CD8-positive, alpha-beta memory T cell (primary cell): ENCODE results near the gene TOX2. TPM values are rescaled to one million over a fixed set of nuclear protein-coding genes. Genes with fewer than 3 reads are reported as not detected.

Experiments
- CTCF ChIA-PET: fragments of 350-600 bp; sonication (Branson Sonifier 250); formaldehyde crosslinking; loops from one replicate; lab custom pipeline; 2021; ENCODE audit warnings: antibody characterized with exemption; lab: Charles Lee
- POLR2A ChIA-PET: fragments of 350-600 bp; sonication (Branson Sonifier 250); formaldehyde crosslinking; loops from one replicate; lab custom pipeline; 2021; ENCODE audit warnings: antibody characterized with exemption; lab: Charles Lee
- DNase-seq, 5 donors: peaks; one replicate each; pipeline versions ENCODE4 v3.0.0 to v3.0.0-alpha.2; 2020 to 2022; ENCODE audit warnings: mixed read lengths in 1 of 5
- H3K27ac ChIP-seq: one replicate; pipeline ENCODE4 v1.7.0; 2013; ENCODE audit warnings: low read depth, mild to moderate bottlenecking, low read length, moderate library complexity
- H3K27me3 ChIP-seq: 2 replicates; pipeline ENCODE4 v1.7.0; 2013; ENCODE audit warnings: low read length, mild to moderate bottlenecking; ENCODE audit not compliant: insufficient read depth, poor library complexity, severe bottlenecking
- H3K36me3 ChIP-seq: 2 replicates; pipeline ENCODE4 v1.7.0; 2013; ENCODE audit warnings: mild to moderate bottlenecking, low read length, moderate library complexity; ENCODE audit not compliant: insufficient read depth
- H3K4me1 ChIP-seq: 2 replicates; pipeline ENCODE4 v1.7.0; 2013; ENCODE audit warnings: mild to moderate bottlenecking, low read length, moderate library complexity; ENCODE audit not compliant: insufficient read depth
- H3K4me3 ChIP-seq: 2 replicates; pipeline ENCODE4 v1.7.0; 2013; ENCODE audit warnings: mild to moderate bottlenecking, low read length
- H3K9me3 ChIP-seq: 2 replicates; pipeline ENCODE4 v1.7.0; 2013; ENCODE audit warnings: mild to moderate bottlenecking, low read length
- H3K27ac Mint-ChIP-seq, 8 donors: one replicate each; pipeline ENCODE4 v1.8.0; 2020 to 2021; ENCODE audit warnings: mixed read lengths in 8 of 8, mild to moderate bottlenecking in 6 of 8, inconsistent platforms in 3 of 8, moderate library complexity in 3 of 8
- H3K27me3 Mint-ChIP-seq, 2 donors: one replicate each; pipeline ENCODE4 v1.8.0; 2020 to 2021; ENCODE audit warnings: mixed read lengths in 2 of 2, mild to moderate bottlenecking in 1 of 2, moderate library complexity in 1 of 2
- H3K36me3 Mint-ChIP-seq, 3 donors: one replicate each; pipeline ENCODE4 v1.8.0; 2020 to 2021; ENCODE audit warnings: mixed read lengths in 3 of 3, inconsistent platforms in 1 of 3, mild to moderate bottlenecking in 1 of 3
- H3K4me1 Mint-ChIP-seq, 3 donors: one replicate each; pipeline ENCODE4 v1.8.0; 2020 to 2021; ENCODE audit warnings: mixed read lengths in 3 of 3, inconsistent platforms in 1 of 3, mild to moderate bottlenecking in 1 of 3
- H3K4me3 Mint-ChIP-seq, 7 donors: one replicate each; pipeline ENCODE4 v1.8.0; 2020 to 2021; ENCODE audit warnings: mixed read lengths in 7 of 7, mild to moderate bottlenecking in 6 of 7, moderate library complexity in 4 of 7, inconsistent platforms in 2 of 7
- H3K9me3 Mint-ChIP-seq, 5 donors: one replicate each; pipeline ENCODE4 v1.8.0; 2020 to 2022; ENCODE audit warnings: mixed read lengths in 5 of 5, mild to moderate bottlenecking in 3 of 5, moderate library complexity in 2 of 5, inconsistent platforms in 1 of 5
- polyA plus RNA-seq: library from polyadenylated mRNA; unstranded; fragments of 300-500 nt; fragmentation: Illumina TruSeq; gene quantifications from one replicate; pipeline ENCODE4 v1.2.3, GENCODE V29; 2021
- total RNA-seq, 2 experiments: library from RNA; stranded (reverse); gene quantifications; one replicate each; pipeline ENCODE4 v1.2.3, GENCODE V29; 2021

Gene TOX2
- total and polyA plus RNA-seq, 3 experiments from 2014 or later: 0.35 to 1.2 (median 0.39) TPM

GRCh38 chr20:43985121-43985520 is 70.5 kb downstream of the TOX2 start:
- POLR2A ChIA-PET: no interaction called here
- Histone ChIP-seq H3K27ac (no peak overlapping the region), H3K27me3 (no peaks in the 10 kb centered on the region), H3K9me3 (no peaks in the 10 kb centered on the region), H3K4me1 (peaks cover 8% of the 10 kb centered on the region), H3K36me3 (no peaks in the 10 kb centered on the region), H3K4me3 (no peak overlapping the region)
- Mint-ChIP-seq H3K4me3 (peak overlapping the region in 1 of 7 donors; percentile 44), H3K27ac (no peak overlapping the region), H3K9me3 (peaks cover 0 to 6% (median 3%) of the 10 kb centered on the region in 5 donors), H3K36me3 (peaks cover 0 to 4% (median 0%) of the 10 kb centered on the region in 3 donors), H3K27me3 (peaks cover 4 to 19% of the 10 kb centered on the region in 2 donors), H3K4me1 (peaks cover 26 to 39% (median 34%) of the 10 kb centered on the region in 3 donors)
- DNase-seq: no peak
- CTCF ChIA-PET: interaction anchor here (1.5 kb wide), 1 partner anchor 9 kb away, joined by 4 read pairs; no protein-coding TSS in a partner anchor

GRCh38 chr20:43985608-43986316 is 71.1 kb downstream of the TOX2 start:
- H3K27ac ChIP-seq: no peak overlapping the region
- no peaks in the 10 kb centered on the region for H3K27me3 ChIP-seq
- CTCF ChIA-PET: interaction anchor here (1.5 kb wide), 1 partner anchor 8 kb away, joined by 4 read pairs; no protein-coding TSS in a partner anchor
- DNase-seq: no peak
- no peaks in the 10 kb centered on the region for H3K36me3 ChIP-seq
- Mint-ChIP-seq H3K4me1 (peaks cover 26 to 39% (median 34%) of the 10 kb centered on the region in 3 donors), H3K9me3 (peaks cover 0 to 6% (median 3%) of the 10 kb centered on the region in 5 donors), H3K36me3 (peaks cover 0 to 6% (median 0%) of the 10 kb centered on the region in 3 donors), H3K27me3 (peaks cover 4 to 19% of the 10 kb centered on the region in 2 donors), H3K4me3 (no peak overlapping the region), H3K27ac (no peak overlapping the region)
- peaks cover 8% of the 10 kb centered on the region for H3K4me1 ChIP-seq
- no peaks in the 10 kb centered on the region for H3K9me3 ChIP-seq
- H3K4me3 ChIP-seq: no peak overlapping the region
- POLR2A ChIA-PET: no interaction called here

GRCh38 chr20:43987018-43987417 is 72.4 kb downstream of the TOX2 start:
- H3K9me3 ChIP-seq: no peaks in the 10 kb centered on the region
- no peaks in the 10 kb centered on the region for H3K36me3 ChIP-seq
- H3K27me3 Mint-ChIP-seq: peaks cover 0 to 19% of the 10 kb centered on the region in 2 donors
- H3K27ac Mint-ChIP-seq: no peak overlapping the region
- POLR2A ChIA-PET: no interaction called here
- no peak for DNase-seq
- H3K4me1 ChIP-seq: peaks cover 8% of the 10 kb centered on the region
- no peak overlapping the region for H3K4me3 ChIP-seq
- no peaks in the 10 kb centered on the region for H3K27me3 ChIP-seq
- no peak overlapping the region for H3K4me3 Mint-ChIP-seq
- H3K9me3 Mint-ChIP-seq: peaks cover 0 to 6% (median 3%) of the 10 kb centered on the region in 5 donors
- H3K36me3 Mint-ChIP-seq: peaks cover 0 to 6% (median 0%) of the 10 kb centered on the region in 3 donors
- CTCF ChIA-PET: no interaction called here
- H3K4me1 Mint-ChIP-seq: peaks cover 24 to 37% (median 27%) of the 10 kb centered on the region in 3 donors
- no peak overlapping the region for H3K27ac ChIP-seq

GRCh38 chr20:43987531-43987930 is 72.9 kb downstream of the TOX2 start:
- Histone ChIP-seq H3K36me3 (no peaks in the 10 kb centered on the region), H3K4me3 (no peak overlapping the region), H3K4me1 (peaks cover 8% of the 10 kb centered on the region), H3K27ac (no peak overlapping the region), H3K27me3 (no peaks in the 10 kb centered on the region), H3K9me3 (no peaks in the 10 kb centered on the region)
- DNase-seq: no peak
- CTCF ChIA-PET: no interaction called here
- POLR2A ChIA-PET: no interaction called here
- H3K36me3 Mint-ChIP-seq: peaks cover 0 to 6% (median 0%) of the 10 kb centered on the region in 3 donors
- H3K4me3 Mint-ChIP-seq: no peak overlapping the region
- no peak overlapping the region for H3K27ac Mint-ChIP-seq
- peaks cover 20 to 32% (median 22%) of the 10 kb centered on the region in 3 donors for H3K4me1 Mint-ChIP-seq
- H3K27me3 Mint-ChIP-seq: peaks cover 0 to 19% of the 10 kb centered on the region in 2 donors
- peaks cover 0 to 6% (median 3%) of the 10 kb centered on the region in 5 donors for H3K9me3 Mint-ChIP-seq

- Histone ChIP-seq H3K4me3 (no peak overlapping the region), H3K9me3 (no peaks in the 10 kb centered on the region), H3K27me3 (no peaks in the 10 kb centered on the region), H3K36me3 (no peaks in the 10 kb centered on the region), H3K4me1 (peaks cover 4% of the 10 kb centered on the region), H3K27ac (no peak overlapping the region)
- H3K4me1 Mint-ChIP-seq: peaks cover 19 to 25% (median 20%) of the 10 kb centered on the region in 3 donors
- DNase-seq: no peak
- peaks cover 0 to 19% of the 10 kb centered on the region in 2 donors for H3K27me3 Mint-ChIP-seq
- ChIA-PET POLR2A (no interaction called here), CTCF (no interaction called here)
- peaks cover 0 to 6% (median 0%) of the 10 kb centered on the region in 3 donors for H3K36me3 Mint-ChIP-seq
- peaks cover 0 to 6% (median 3%) of the 10 kb centered on the region in 5 donors for H3K9me3 Mint-ChIP-seq
- no peak overlapping the region for H3K27ac Mint-ChIP-seq
- no peak overlapping the region for H3K4me3 Mint-ChIP-seq
Observed at GRCh38 chr20:43988451-43988850, 73.8 kb downstream of the TOX2 start.

- Histone ChIP-seq H3K36me3 (no peaks in the 10 kb centered on the region), H3K27ac (no peak overlapping the region), H3K4me1 (no peaks in the 10 kb centered on the region), H3K4me3 (no peak overlapping the region), H3K27me3 (no peaks in the 10 kb centered on the region), H3K9me3 (no peaks in the 10 kb centered on the region)
- Mint-ChIP-seq H3K4me3 (no peak overlapping the region), H3K9me3 (peaks cover 0 to 6% (median 3%) of the 10 kb centered on the region in 5 donors), H3K27me3 (peaks cover 0 to 19% of the 10 kb centered on the region in 2 donors), H3K27ac (peak overlapping the region in 1 of 8 donors; percentile 17), H3K36me3 (peaks cover 0 to 6% (median 0%) of the 10 kb centered on the region in 3 donors), H3K4me1 (peaks cover 14 to 21% (median 17%) of the 10 kb centered on the region in 3 donors)
- CTCF ChIA-PET: no interaction called here
- DNase-seq: no peak
- POLR2A ChIA-PET: no interaction called here
Observed at GRCh38 chr20:43988867-43989266, 74.2 kb downstream of the TOX2 start.

- POLR2A ChIA-PET: no interaction called here
- CTCF ChIA-PET: no interaction called here
- H3K4me3 Mint-ChIP-seq: no peak overlapping the region
- H3K4me1 Mint-ChIP-seq: peaks cover 0 to 1% (median 0%) of the 10 kb centered on the region in 3 donors
- no peak overlapping the region for H3K27ac Mint-ChIP-seq
- Histone ChIP-seq H3K9me3 (no peaks in the 10 kb centered on the region), H3K4me3 (no peak overlapping the region), H3K27ac (no peak overlapping the region), H3K4me1 (no peaks in the 10 kb centered on the region), H3K36me3 (no peaks in the 10 kb centered on the region), H3K27me3 (no peaks in the 10 kb centered on the region)
- H3K9me3 Mint-ChIP-seq: peaks cover 0 to 6% (median 3%) of the 10 kb centered on the region in 5 donors
- H3K27me3 Mint-ChIP-seq: peaks cover 0 to 16% of the 10 kb centered on the region in 2 donors
- no peak for DNase-seq
- H3K36me3 Mint-ChIP-seq: peaks cover 0 to 6% (median 0%) of the 10 kb centered on the region in 3 donors
Observed at GRCh38 chr20:43991261-43991660, 76.6 kb downstream of the TOX2 start.

- Histone ChIP-seq H3K4me1 (no peaks in the 10 kb centered on the region), H3K9me3 (no peaks in the 10 kb centered on the region), H3K36me3 (no peaks in the 10 kb centered on the region), H3K27ac (no peak overlapping the region), H3K4me3 (no peak overlapping the region), H3K27me3 (no peaks in the 10 kb centered on the region)
- peaks cover 0 to 1% (median 0%) of the 10 kb centered on the region in 3 donors for H3K4me1 Mint-ChIP-seq
- ChIA-PET CTCF (no interaction called here), POLR2A (no interaction called here)
- DNase-seq: no peak
- no peak overlapping the region for H3K4me3 Mint-ChIP-seq
- peaks cover 0 to 6% (median 3%) of the 10 kb centered on the region in 5 donors for H3K9me3 Mint-ChIP-seq
- peaks cover 0 to 6% (median 2%) of the 10 kb centered on the region in 3 donors for H3K36me3 Mint-ChIP-seq
- no peak overlapping the region for H3K27ac Mint-ChIP-seq
- peaks cover 0 to 16% of the 10 kb centered on the region in 2 donors for H3K27me3 Mint-ChIP-seq
Observed at GRCh38 chr20:43991982-43992381, 77.3 kb downstream of the TOX2 start.
